Mesodermal cell (in vitro differentiated cells): Measurements from ENCODE around the gene RPL39L.

Source experiments
- H3K27ac ChIP-seq: 2 replicates; pipeline ENCODE4 v1.7.0; 2013; ENCODE audit warnings: mild to moderate bottlenecking, low read depth, low read length, moderate library complexity; ENCODE audit not compliant: severe bottlenecking
- H3K36me3 ChIP-seq: 2 replicates; pipeline ENCODE4 v1.7.1; 2013; ENCODE audit warnings: mild to moderate bottlenecking, low read length, moderate library complexity; ENCODE audit not compliant: control insufficient read depth, insufficient read depth
- H3K4me1 ChIP-seq: one replicate; pipeline ENCODE4 v1.7.1; 2013; ENCODE audit warnings: mild to moderate bottlenecking, low read length; ENCODE audit not compliant: insufficient read depth, control insufficient read depth, poor library complexity, severe bottlenecking
- H3K4me3 ChIP-seq: 2 replicates; pipeline ENCODE4 v1.7.0; 2013; ENCODE audit warnings: low read length, control low read depth, mild to moderate bottlenecking; ENCODE audit not compliant: insufficient read depth, poor library complexity, severe bottlenecking; ENCODE audit errors: extremely low read depth
- H3K9me3 ChIP-seq: 2 replicates; pipeline ENCODE4 v1.7.1; 2013; ENCODE audit warnings: mild to moderate bottlenecking, low read length, moderate library complexity; ENCODE audit not compliant: control insufficient read depth
- WGBS, 2 experiments: methylation state at CpG; one replicate each; pipeline ENCODE4 v1.1.5; 2013; ENCODE audit warnings: missing lambda C conversion rate in 2 of 2; ENCODE audit not compliant: insufficient coverage in 2 of 2; 5-methylcytosine and 5-hydroxymethylcytosine counted together

Gene RPL39L

DNA sequence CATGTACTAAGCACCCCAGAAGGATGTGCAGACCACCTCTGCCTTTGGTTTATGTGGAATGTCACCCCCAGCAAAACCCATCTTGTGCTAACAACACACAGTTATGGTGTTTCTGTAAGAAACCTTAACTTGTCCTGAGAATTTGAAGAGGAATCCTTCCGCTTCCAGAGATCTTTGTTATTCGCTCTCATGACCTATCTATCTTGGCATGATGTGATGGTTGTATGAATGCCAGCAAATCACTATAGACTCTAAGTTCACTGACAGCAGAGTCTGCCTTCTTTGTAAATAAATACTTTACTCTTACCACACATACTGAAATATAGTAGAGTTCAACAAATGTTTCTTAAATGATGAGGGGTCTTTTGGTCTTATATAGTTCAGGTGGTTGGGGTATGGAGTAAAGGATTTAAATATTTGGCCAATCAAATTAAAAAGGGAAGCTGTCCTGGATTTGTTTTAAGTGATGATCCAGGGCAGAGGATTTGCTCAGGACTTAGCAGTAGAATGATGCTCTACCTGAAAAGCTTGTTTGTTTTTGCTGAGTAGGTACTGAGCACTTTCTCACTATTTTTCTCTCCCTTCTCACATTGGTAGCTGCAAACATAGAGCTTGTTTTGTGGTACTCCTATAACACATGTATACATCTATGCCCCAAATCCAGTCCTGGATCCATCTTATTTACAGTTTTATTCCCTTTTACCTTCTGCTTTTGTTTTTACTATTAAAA lies 30.1 kb upstream of the RPL39L start:
- Histone ChIP-seq H3K4me1 (no peaks in the 10 kb centered on the region), H3K9me3 (no peaks in the 10 kb centered on the region), H3K27ac (no peak overlapping the region), H3K4me3 (no peak overlapping the region), H3K36me3 (no peaks in the 10 kb centered on the region)
- WGBS, 2 experiments: no CpG with 5 or more reads among the region's 2 CpGs

DNA sequence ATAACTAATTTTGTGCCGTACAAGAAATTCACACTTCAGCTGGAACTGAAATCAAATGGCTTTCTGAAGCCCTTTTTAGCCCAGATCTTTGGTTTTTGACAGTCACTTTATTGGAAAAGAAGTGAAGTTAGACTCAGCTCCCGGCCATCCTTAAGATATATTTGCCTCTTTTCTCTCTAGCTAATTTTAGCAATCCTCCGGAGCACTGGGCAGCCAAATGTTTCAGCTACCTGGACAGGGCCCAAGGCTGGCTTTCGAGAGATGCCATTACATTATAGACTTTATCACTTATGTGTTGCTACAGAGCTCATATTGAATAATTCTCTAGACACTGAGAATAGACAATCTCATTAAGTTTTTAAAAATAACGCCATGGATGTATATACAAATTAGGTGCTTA lies 28.5 kb upstream of the RPL39L start:
- Histone ChIP-seq H3K27ac (no peak overlapping the region), H3K4me1 (no peaks in the 10 kb centered on the region), H3K4me3 (no peak overlapping the region), H3K9me3 (no peaks in the 10 kb centered on the region), H3K36me3 (no peaks in the 10 kb centered on the region)
- 89 to 100% methylated on average over 1 to 3 of the region's 5 CpGs for WGBS, 2 experiments

DNA sequence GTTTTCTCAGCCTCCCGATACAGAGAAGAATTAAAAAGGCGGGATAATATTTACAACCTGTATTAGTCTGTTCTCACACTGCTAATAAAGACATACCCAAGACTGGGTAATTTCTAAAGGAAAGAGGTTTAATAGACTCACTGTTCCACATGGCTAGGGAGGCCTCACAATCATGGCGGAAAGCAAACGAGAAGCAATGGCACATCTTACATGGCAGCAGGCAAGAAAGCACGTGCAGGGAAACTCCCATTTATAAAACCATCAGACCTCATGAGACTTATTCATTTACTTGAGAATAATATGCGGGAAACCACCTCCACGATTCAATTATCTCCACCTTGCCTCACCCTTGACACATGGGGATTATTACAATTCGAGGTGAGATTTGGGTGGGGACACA lies 27.5 kb upstream of the RPL39L start:
- no peak overlapping the region for H3K4me3 ChIP-seq
- no peaks in the 10 kb centered on the region for H3K4me1 ChIP-seq
- WGBS, 2 experiments: 77 to 80% methylated on average over 1 to 3 of the region's 8 CpGs
- H3K27ac ChIP-seq: no peak overlapping the region
- H3K36me3 ChIP-seq: no peaks in the 10 kb centered on the region
- H3K9me3 ChIP-seq: no peaks in the 10 kb centered on the region

DNA sequence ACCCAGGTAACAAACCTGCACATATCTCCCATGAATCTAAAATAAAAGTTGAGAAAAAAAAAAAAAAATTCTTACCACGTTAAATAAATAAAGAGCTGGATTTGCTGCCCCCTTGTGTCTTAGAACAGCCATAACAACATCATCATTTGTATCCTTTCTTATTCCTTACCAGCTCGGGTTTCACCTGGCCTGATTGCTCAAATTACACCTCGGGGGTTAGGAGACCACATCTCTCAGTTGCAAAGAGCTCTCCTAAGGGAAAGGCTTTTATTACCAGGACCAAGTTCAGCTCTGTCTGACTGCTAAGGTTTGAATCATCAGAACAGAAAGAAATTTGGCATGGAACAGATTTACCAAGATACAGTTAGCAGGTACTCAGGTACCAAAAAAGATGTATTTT lies 25.8 kb upstream of the RPL39L start:
- Histone ChIP-seq H3K4me1 (no peaks in the 10 kb centered on the region), H3K4me3 (no peak overlapping the region), H3K27ac (no peak overlapping the region), H3K36me3 (no peaks in the 10 kb centered on the region), H3K9me3 (peaks cover 5% of the 10 kb centered on the region)
- WGBS, 2 experiments: 0 to 5% methylated on average over 2 of the region's 3 CpGs

DNA sequence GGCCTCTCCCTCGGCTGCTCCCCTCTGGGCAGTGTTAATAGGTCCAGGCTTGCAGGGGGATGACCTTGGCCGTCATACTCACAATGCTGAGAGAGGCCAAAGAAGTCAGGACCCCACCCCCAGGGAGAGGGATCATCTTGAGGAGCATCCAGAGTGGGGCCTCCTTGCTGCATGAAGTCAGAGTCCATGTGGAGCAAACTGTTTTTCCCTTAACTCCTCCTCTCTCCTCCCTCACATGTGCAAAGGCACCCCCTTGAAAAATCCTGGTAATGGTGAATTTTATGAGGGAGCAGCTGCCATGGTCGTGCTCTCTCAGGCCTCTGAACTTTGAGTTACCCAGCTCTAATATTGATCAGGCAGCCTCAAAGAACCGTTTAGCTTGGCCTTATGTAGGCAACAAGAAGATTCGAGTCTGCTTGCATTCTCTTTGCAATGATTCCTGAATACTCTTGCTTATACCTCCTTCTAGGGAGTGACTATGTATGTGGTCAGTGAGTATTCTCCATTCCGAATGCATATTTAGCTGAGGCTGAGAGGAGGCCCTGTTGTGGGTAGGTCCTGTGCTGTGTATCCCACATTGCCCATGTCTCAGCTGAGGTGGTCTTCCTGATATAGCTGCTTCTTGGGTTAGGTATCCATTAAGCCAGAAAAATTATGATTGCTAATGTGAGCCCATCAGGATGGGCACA lies 23.1 kb upstream of the RPL39L start:
- H3K36me3 ChIP-seq: no peaks in the 10 kb centered on the region
- H3K4me1 ChIP-seq: no peaks in the 10 kb centered on the region
- H3K27ac ChIP-seq: no peak overlapping the region
- peaks cover 18% of the 10 kb centered on the region for H3K9me3 ChIP-seq
- no peak overlapping the region for H3K4me3 ChIP-seq
- 84 to 85% methylated on average over 4 of the region's 6 CpGs for WGBS, 2 experiments

DNA sequence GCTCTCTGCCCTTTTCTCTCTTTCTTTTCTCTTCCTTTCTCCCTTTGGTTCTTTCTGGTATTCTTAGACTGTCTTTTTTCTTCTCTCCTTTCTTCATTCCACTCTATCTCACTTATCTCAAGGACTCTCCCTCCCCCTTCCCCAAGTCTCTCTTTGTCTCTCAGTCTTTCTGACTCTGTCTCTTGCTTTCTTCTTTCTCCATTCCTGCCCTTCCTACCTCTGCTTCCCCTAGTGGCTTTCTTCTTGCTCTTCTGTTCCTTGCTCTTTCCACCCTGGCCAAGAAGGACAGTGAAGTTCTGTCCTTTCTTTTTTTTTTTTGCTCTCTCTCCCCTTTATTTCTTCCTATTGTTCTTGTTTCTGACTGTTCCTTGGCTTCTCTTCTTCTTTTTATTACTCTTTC lies 22.3 kb upstream of the RPL39L start:
- no peak overlapping the region for H3K27ac ChIP-seq
- no peaks in the 10 kb centered on the region for H3K36me3 ChIP-seq
- H3K4me3 ChIP-seq: no peak overlapping the region
- H3K9me3 ChIP-seq: peaks cover 18% of the 10 kb centered on the region
- no peaks in the 10 kb centered on the region for H3K4me1 ChIP-seq

DNA sequence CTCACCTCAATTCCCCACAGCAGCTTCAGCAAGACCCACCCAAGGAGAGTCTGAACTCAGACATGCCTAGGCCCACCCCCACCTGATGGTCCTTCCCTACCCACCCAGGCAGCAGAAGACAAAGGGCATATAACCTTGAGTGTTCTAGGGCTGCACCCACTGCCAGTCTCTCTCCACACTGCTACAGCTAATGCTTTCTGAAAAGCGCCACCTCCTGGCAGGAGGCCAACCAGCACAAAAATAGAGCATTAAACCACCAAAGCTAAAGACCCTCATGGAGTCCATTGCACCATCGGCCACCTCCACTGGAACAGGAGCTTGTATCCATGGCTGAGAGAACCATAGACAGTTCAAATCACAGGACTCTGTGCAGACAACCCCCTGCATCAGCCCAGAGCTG lies 11.3 kb upstream of the RPL39L start:
- 91 to 100% methylated on average over 1 to 2 of the region's 2 CpGs for WGBS, 2 experiments
- no peak overlapping the region for H3K4me3 ChIP-seq

DNA sequence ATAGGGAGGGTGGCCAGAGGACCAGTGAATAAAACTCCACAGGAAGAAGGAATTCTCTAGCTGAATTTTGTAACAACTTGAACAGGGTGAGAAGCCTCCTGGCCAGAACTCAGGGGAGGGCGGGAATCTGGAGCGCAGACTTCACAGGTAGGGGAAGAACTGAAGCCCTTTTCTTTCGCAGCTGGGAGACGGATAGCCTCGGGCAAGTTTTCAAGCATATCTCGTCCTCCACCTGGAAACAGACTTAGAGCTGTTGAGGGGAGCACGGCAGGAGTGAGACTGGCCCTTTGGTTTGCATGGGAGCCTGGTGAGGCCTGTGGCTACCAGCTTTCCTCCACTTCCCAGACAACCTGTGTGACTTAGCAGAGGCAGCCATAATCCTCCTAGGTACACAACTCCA lies 10.9 kb upstream of the RPL39L start:
- no peaks in the 10 kb centered on the region for H3K4me1 ChIP-seq
- WGBS, 2 experiments: 88 to 92% methylated on average over 7 of the region's 7 CpGs

More for the DNA sequence above, 11.3 kb upstream of the RPL39L start:
- Histone ChIP-seq H3K4me1 (no peaks in the 10 kb centered on the region), H3K27ac (no peak overlapping the region), H3K36me3 (no peaks in the 10 kb centered on the region), H3K9me3 (peaks cover 9% of the 10 kb centered on the region)

DNA sequence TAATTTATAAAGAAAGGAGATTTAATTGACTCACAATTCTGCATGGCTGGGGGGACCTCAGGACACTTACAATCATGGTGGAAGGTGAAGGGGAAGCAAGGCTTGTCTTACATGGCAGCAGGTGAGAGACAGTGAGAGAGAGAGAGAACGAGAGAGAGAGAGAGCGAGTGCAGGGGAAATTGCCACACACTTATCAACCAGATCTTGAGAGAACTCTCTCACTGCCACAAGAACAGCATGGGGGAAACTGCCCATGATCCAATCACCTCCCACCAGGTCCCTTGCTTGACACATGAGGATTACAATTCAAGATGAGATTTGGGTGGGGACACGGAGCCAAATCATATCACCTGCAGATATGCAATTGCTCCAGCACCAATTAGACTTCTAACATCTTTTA lies 7.1 kb upstream of the RPL39L start:
- Histone ChIP-seq H3K4me1 (no peaks in the 10 kb centered on the region), H3K36me3 (no peaks in the 10 kb centered on the region), H3K9me3 (peaks cover 10% of the 10 kb centered on the region), H3K4me3 (no peak overlapping the region), H3K27ac (no peak overlapping the region)
- WGBS, 2 experiments: 83% methylated on average over 1 of the region's 3 CpGs; no CpG with 5 or more reads in 1 of the 2 experiments

More for the DNA sequence above, 10.9 kb upstream of the RPL39L start:
- Histone ChIP-seq H3K9me3 (peaks cover 11% of the 10 kb centered on the region), H3K4me3 (no peak overlapping the region), H3K36me3 (no peaks in the 10 kb centered on the region), H3K27ac (no peak overlapping the region)

DNA sequence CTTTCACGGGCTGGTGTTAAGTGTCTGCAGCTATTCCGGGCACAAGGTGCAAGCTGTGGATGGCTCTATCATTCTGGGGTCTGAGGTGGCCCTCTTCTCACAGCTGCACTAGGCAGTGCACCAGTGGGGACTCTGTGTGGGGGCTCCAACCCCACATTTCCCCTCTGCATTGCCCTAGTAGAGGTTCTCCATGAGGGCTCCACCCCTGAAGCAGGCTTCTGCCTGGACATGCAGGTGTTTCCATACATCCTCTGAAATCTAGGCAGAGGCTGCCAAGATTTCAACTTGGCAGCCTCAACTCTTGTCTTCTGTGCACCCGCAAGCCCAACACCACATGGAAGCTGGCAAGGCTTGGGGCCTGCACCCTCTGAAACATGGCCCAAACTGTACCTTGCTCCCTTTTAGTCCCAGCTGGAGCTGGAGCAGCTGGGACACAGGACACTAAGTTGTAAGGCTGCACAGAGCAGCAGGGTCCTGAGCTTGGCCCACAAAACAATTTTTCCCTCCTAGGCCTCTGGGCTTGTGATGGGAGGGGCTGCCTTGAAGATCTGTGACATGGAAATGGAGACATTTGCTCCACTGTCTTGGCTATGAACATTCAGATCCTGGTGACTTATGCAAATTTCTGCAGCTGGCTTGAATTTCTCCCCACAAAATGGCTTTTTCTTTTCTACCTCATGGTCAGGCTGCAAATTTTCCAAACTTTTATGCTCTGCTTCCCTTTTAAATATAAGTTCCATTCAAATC lies 6.0 kb upstream of the RPL39L start:
- no peak overlapping the region for H3K4me3 ChIP-seq
- H3K36me3 ChIP-seq: no peaks in the 10 kb centered on the region
- no peak overlapping the region for H3K27ac ChIP-seq
- peaks cover 10% of the 10 kb centered on the region for H3K9me3 ChIP-seq
- WGBS, 2 experiments: 66 to 97% methylated on average over 2 to 3 of the region's 3 CpGs
- H3K4me1 ChIP-seq: no peaks in the 10 kb centered on the region

DNA sequence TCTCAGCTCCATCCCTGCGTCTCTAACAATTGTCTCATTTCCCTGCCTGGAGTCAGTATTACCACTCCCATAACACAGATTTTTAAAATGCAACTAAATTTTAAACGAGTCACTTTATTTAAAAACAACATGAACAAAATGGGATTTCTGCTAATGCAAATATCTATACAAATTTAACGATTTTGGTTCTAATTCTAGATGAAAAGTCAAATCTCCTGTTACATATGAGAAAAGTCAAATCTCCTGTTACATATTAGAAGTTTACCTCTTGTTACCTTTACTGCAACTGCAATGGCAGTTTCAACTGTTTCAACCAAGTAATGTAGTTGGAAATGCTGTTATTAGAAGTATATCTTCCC lies 578 bp upstream of the RPL39L start:
- Histone ChIP-seq H3K4me3 (no peak overlapping the region), H3K36me3 (no peaks in the 10 kb centered on the region), H3K9me3 (peaks cover 9% of the 10 kb centered on the region), H3K27ac (no peak overlapping the region), H3K4me1 (no peaks in the 10 kb centered on the region)
- 70 to 77% methylated on average over 1 of the region's 3 CpGs for WGBS, 2 experiments
